ENCODE results near the gene NXPE4. TPM values are rescaled to one million over a fixed set of nuclear protein-coding genes. Genes with fewer than 3 reads are reported as not detected.

Gene NXPE4
- polyA plus RNA-seq, 3 donors: not detected

GRCh38 chr11:114556135-114556534 is 39.5 kb downstream of the NXPE4 start:
- DNase-seq: no peak
- Histone ChIP-seq H3K4me1 (ENCODE audit: control insufficient read depth in 1 of 2, insufficient read depth in 2 of 2, low read length in 2 of 2) (no peaks in the 10 kb centered on the region), H3K27ac (ENCODE audit: low read depth in 1 of 2, low read length in 2 of 2) (no peak overlapping the region), H3K4me2 (replicated peaks; ENCODE audit: extremely low read depth, low read length, poor library complexity, severe bottlenecking) (no peak overlapping the region), H4K20me1 (ENCODE audit: insufficient read depth, low read length) (no peaks in the 10 kb centered on the region), H3K79me2 (ENCODE audit: insufficient read depth, low read length) (no peaks in the 10 kb centered on the region), H3K9me3 (replicated peaks in 1 of 2; ENCODE audit: control insufficient read depth in 1 of 2, insufficient read depth in 1 of 2, low read length in 2 of 2) (no peaks in the 10 kb centered on the region), H3K9ac (ENCODE audit: insufficient read depth, low read length, poor library complexity, severe bottlenecking) (no peak overlapping the region), H3K4me3 (replicated peaks in 1 of 3; ENCODE audit: low read depth in 2 of 3, low read length in 3 of 3) (no peak overlapping the region), H3K27me3 (ENCODE audit: control insufficient read depth in 2 of 2, insufficient read depth in 2 of 2, low read length in 2 of 2) (no peaks in the 10 kb centered on the region), H3K36me3 (replicated peaks in 1 of 2; ENCODE audit: control insufficient read depth in 1 of 2, insufficient read depth in 2 of 2, low read length in 2 of 2) (no peaks in the 10 kb centered on the region), H2AFZ (ENCODE audit: insufficient read depth, low read depth, low read length, poor library complexity, severe bottlenecking) (no peak overlapping the region)
- WGBS (ENCODE audit: insufficient coverage): no CpG with 5 or more reads among the region's 1 CpG
- Mint-ChIP-seq H3K9me3 (peaks cover 0 to 3% (median 0%) of the 10 kb centered on the region in 7 donors), H3K4me3 (no peak overlapping the region), H3K4me1 (no peaks in the 10 kb centered on the region), H3K36me3 (no peaks in the 10 kb centered on the region), H3K27me3 (ENCODE audit: low read depth in 3 of 3) (peaks cover 0 to 3% (median 2%) of the 10 kb centered on the region in 3 donors), H3K27ac (no peak overlapping the region)
- TF ChIP-seq CTCF (IDR thresholded peaks at IDR 0.05): no peak
- intact Hi-C loops (cut with micrococcal nuclease): no loop called here

DNA sequence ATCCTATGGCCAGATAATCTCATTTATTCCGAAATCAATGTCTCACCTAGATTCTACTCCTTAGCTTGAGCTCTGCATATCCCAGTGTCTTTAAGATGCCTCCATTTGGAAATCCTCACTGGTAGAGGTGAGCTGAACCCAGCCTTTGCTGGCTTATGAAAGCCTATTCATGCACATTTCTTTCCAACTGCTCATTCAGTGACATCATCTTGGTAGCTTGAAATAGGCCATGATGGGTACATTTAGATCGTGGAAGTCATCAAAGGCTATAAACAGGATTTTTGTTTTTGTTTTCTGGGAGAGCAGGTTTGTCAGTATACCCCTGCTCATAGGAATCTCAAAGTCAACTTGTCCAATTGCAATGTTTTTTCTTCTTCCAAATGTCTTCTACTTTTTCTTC is 41.9 kb downstream of the NXPE4 start:
- Mint-ChIP-seq H3K36me3 (no peaks in the 10 kb centered on the region), H3K27me3 (ENCODE audit: low read depth in 3 of 3) (peaks cover 0 to 2% (median 0%) of the 10 kb centered on the region in 3 donors), H3K4me1 (no peaks in the 10 kb centered on the region), H3K27ac (no peak overlapping the region), H3K4me3 (no peak overlapping the region), H3K9me3 (peaks cover 0 to 3% (median 0%) of the 10 kb centered on the region in 7 donors)
- WGBS (ENCODE audit: insufficient coverage): 75% methylated on average over 1 of the region's 2 CpGs
- H3K4me1 ChIP-seq (ENCODE audit: control insufficient read depth in 1 of 2, insufficient read depth in 2 of 2, low read length in 2 of 2): no peaks in the 10 kb centered on the region
- TF ChIP-seq CTCF (IDR thresholded peaks at IDR 0.05): no peak
- intact Hi-C loops (cut with micrococcal nuclease): no loop called here
- no peak overlapping the region for H2AFZ ChIP-seq (ENCODE audit: insufficient read depth, low read depth, low read length, poor library complexity, severe bottlenecking)
- H3K9ac ChIP-seq (ENCODE audit: insufficient read depth, low read length, poor library complexity, severe bottlenecking): no peak overlapping the region
- H3K27ac ChIP-seq (ENCODE audit: low read depth in 1 of 2, low read length in 2 of 2): no peak overlapping the region
- H3K79me2 ChIP-seq (ENCODE audit: insufficient read depth, low read length): no peaks in the 10 kb centered on the region
- no peak overlapping the region for H3K4me2 ChIP-seq (replicated peaks; ENCODE audit: extremely low read depth, low read length, poor library complexity, severe bottlenecking)
- no peaks in the 10 kb centered on the region for H3K27me3 ChIP-seq (ENCODE audit: control insufficient read depth in 2 of 2, insufficient read depth in 2 of 2, low read length in 2 of 2)
- DNase-seq: no peak
- H3K36me3 ChIP-seq (replicated peaks in 1 of 2; ENCODE audit: control insufficient read depth in 1 of 2, insufficient read depth in 2 of 2, low read length in 2 of 2): no peaks in the 10 kb centered on the region
- H3K4me3 ChIP-seq (replicated peaks in 1 of 3; ENCODE audit: low read depth in 2 of 3, low read length in 3 of 3): no peak overlapping the region
- no peaks in the 10 kb centered on the region for H4K20me1 ChIP-seq (ENCODE audit: insufficient read depth, low read length)
- H3K9me3 ChIP-seq (replicated peaks in 1 of 2; ENCODE audit: control insufficient read depth in 1 of 2, insufficient read depth in 1 of 2, low read length in 2 of 2): no peaks in the 10 kb centered on the region

Data from CD14-positive monocyte (primary cell).